Mesenchymal stem cell (in vitro differentiated cells and primary cell): ENCODE data around the gene ORAI2.

Experiments
- DNase-seq: peaks from one replicate; pipeline ENCODE4 v3.0.0-alpha.2; 2013
- H2AFZ ChIP-seq: one replicate; pipeline ENCODE4 v1.6.1; 2013; ENCODE audit warnings: low read depth, mild to moderate bottlenecking, control low read depth, inconsistent platforms, low read length, moderate library complexity
- H2AK5ac ChIP-seq: 2 replicates; pipeline ENCODE4 v1.6.1; 2013; ENCODE audit warnings: low read length, moderate library complexity, mild to moderate bottlenecking, inconsistent platforms; ENCODE audit not compliant: severe bottlenecking
- H2BK120ac ChIP-seq: one replicate; pipeline ENCODE4 v1.6.1; 2013; ENCODE audit warnings: low read depth, mild to moderate bottlenecking, inconsistent platforms, low read length, moderate library complexity
- H2BK12ac ChIP-seq, 2 experiments: one replicate each; pipeline ENCODE4 v1.6.1; 2013; ENCODE audit warnings: inconsistent platforms in 2 of 2, low read length in 2 of 2, mild to moderate bottlenecking in 2 of 2, moderate library complexity in 2 of 2, control low read depth in 1 of 2
- H2BK15ac ChIP-seq: one replicate; pipeline ENCODE4 v1.6.1; 2013; ENCODE audit warnings: mild to moderate bottlenecking, low read depth, inconsistent platforms; ENCODE audit not compliant: poor library complexity, severe bottlenecking
- H2BK5ac ChIP-seq: 2 replicates; pipeline ENCODE4 v1.6.1; 2013; ENCODE audit warnings: low read depth, mild to moderate bottlenecking, low read length, control low read depth, inconsistent platforms; ENCODE audit not compliant: poor library complexity, severe bottlenecking
- H3K14ac ChIP-seq, 2 experiments: one replicate each; pipeline ENCODE4 v1.6.1; 2013; ENCODE audit warnings: inconsistent platforms in 2 of 2, low read length in 2 of 2, control low read depth in 1 of 2, mild to moderate bottlenecking in 1 of 2, moderate library complexity in 1 of 2
- H3K18ac ChIP-seq, 2 experiments: one replicate each; pipeline ENCODE4 v1.6.1; 2013; ENCODE audit warnings: inconsistent platforms in 2 of 2, low read length in 2 of 2, control low read depth in 1 of 2, low read depth in 1 of 2, mild to moderate bottlenecking in 1 of 2
- H3K23ac ChIP-seq, 2 experiments: one replicate each; pipeline ENCODE4 v1.6.1; 2013; ENCODE audit warnings: inconsistent platforms in 2 of 2, low read length in 2 of 2, mild to moderate bottlenecking in 2 of 2, moderate library complexity in 2 of 2, control low read depth in 1 of 2
- H3K27ac ChIP-seq: 2 replicates; pipeline ENCODE4 v1.5.1; 2013; ENCODE audit warnings: mild to moderate bottlenecking, moderate library complexity, low read length, control low read depth, inconsistent platforms; ENCODE audit not compliant: poor library complexity, severe bottlenecking
- H3K27me3 ChIP-seq, 2 experiments: 2 replicates each; pipeline versions ENCODE4 v1.6.1 to v1.7.0; 2013; ENCODE audit warnings: low read length in 2 of 2, mild to moderate bottlenecking in 2 of 2, moderate library complexity in 2 of 2, control low read depth in 1 of 2, inconsistent platforms in 1 of 2; ENCODE audit not compliant: control insufficient read depth in 1 of 2, insufficient read depth in 1 of 2
- H3K36me3 ChIP-seq, 2 experiments: 2 replicates each; pipeline versions ENCODE4 v1.6.1 to v1.7.0; 2013; ENCODE audit warnings: low read length in 2 of 2, control low read depth in 1 of 2, inconsistent platforms in 1 of 2, low read depth in 1 of 2, mild to moderate bottlenecking in 1 of 2; ENCODE audit not compliant: insufficient read depth in 2 of 2, control insufficient read depth in 1 of 2
- H3K4ac ChIP-seq, 2 experiments: one replicate each; pipeline ENCODE4 v1.6.1; 2013; ENCODE audit warnings: inconsistent platforms in 2 of 2, low read length in 2 of 2, mild to moderate bottlenecking in 2 of 2, moderate library complexity in 2 of 2, control low read depth in 1 of 2, low read depth in 1 of 2
- H3K4me1 ChIP-seq: 2 replicates; pipeline ENCODE4 v1.6.1; 2013; ENCODE audit warnings: low read depth, low read length, control low read depth; ENCODE audit not compliant: control insufficient read depth, insufficient read depth
- H3K4me2 ChIP-seq: 2 replicates; pipeline ENCODE4 v1.6.1; 2013; ENCODE audit warnings: low read length, mild to moderate bottlenecking, inconsistent platforms; ENCODE audit not compliant: poor library complexity, severe bottlenecking
- H3K4me3 ChIP-seq, 2 experiments: 2 replicates each; pipeline versions ENCODE4 v1.5.1 to v1.7.0; 2013; ENCODE audit warnings: low read length in 2 of 2, mild to moderate bottlenecking in 2 of 2, control low read depth in 1 of 2, low read depth in 1 of 2; ENCODE audit not compliant: insufficient read depth in 1 of 2
- H3K79me1 ChIP-seq: replicated peaks from 2 replicates; pipeline ENCODE4 v1.6.1; 2013; ENCODE audit warnings: mild to moderate bottlenecking, control low read depth, low read length, inconsistent platforms; ENCODE audit not compliant: poor library complexity, severe bottlenecking
- H3K9ac ChIP-seq: 2 replicates; pipeline ENCODE4 v1.7.0; 2013; ENCODE audit warnings: mild to moderate bottlenecking, low read length, moderate library complexity
- H3K9me3 ChIP-seq: 2 replicates; pipeline ENCODE4 v1.7.0; 2013; ENCODE audit warnings: mild to moderate bottlenecking, low read length; ENCODE audit not compliant: control insufficient read depth
- H4K8ac ChIP-seq: one replicate; pipeline ENCODE4 v1.6.1; 2013; ENCODE audit warnings: inconsistent platforms, mild to moderate bottlenecking, low read length, moderate library complexity
- H4K91ac ChIP-seq: one replicate; pipeline ENCODE4 v1.6.1; 2013; ENCODE audit warnings: mild to moderate bottlenecking, low read length, inconsistent platforms
- WGBS: methylation state at CpG from one replicate; pipeline ENCODE4 v1.1.7; 2013; ENCODE audit warnings: mixed read lengths; 5-methylcytosine and 5-hydroxymethylcytosine counted together

Gene ORAI2

GRCh38 chr7:102417105-102417504, 16.3 kb upstream of the ORAI2 start:
- Histone ChIP-seq H2BK12ac (no peak overlapping the region), H3K27me3 (no peaks in the 10 kb centered on the region), H2BK15ac (no peak overlapping the region), H4K91ac (no peak overlapping the region), H3K4me2 (no peak overlapping the region), H3K14ac (no peak overlapping the region), H3K18ac (no peak overlapping the region), H2AK5ac (no peak overlapping the region), H2BK5ac (no peak overlapping the region), H3K36me3 (peaks cover 57 to 84% of the 10 kb centered on the region in 2 experiments), H3K9me3 (no peaks in the 10 kb centered on the region), H2BK120ac (no peak overlapping the region), H3K4ac (no peak overlapping the region), H3K4me3 (no peak overlapping the region), H2AFZ (no peak overlapping the region), H3K4me1 (no peaks in the 10 kb centered on the region), H3K9ac (no peak overlapping the region), H3K23ac (no peak overlapping the region), H3K79me1 (peaks cover 33% of the 10 kb centered on the region), H3K27ac (no peak overlapping the region), H4K8ac (no peak overlapping the region)
- DNase-seq: no peak
- 100% methylated on average over 2 of the region's 3 CpGs for WGBS

- DNase-seq: no peak
- Histone ChIP-seq H3K4me2 (no peak overlapping the region), H3K4me1 (no peaks in the 10 kb centered on the region), H2BK120ac (no peak overlapping the region), H3K36me3 (peaks cover 49 to 81% of the 10 kb centered on the region in 2 experiments), H3K9ac (no peak overlapping the region), H3K79me1 (peaks cover 25% of the 10 kb centered on the region), H2AK5ac (no peak overlapping the region), H3K14ac (no peak overlapping the region), H2BK12ac (no peak overlapping the region), H2AFZ (no peak overlapping the region), H4K8ac (no peak overlapping the region), H3K23ac (no peak overlapping the region), H2BK5ac (no peak overlapping the region), H3K18ac (no peak overlapping the region), H3K4me3 (no peak overlapping the region), H3K27me3 (no peaks in the 10 kb centered on the region), H3K9me3 (no peaks in the 10 kb centered on the region), H3K4ac (no peak overlapping the region), H4K91ac (no peak overlapping the region), H3K27ac (no peak overlapping the region), H2BK15ac (no peak overlapping the region)
- 95% methylated on average over 5 of the region's 5 CpGs for WGBS
Measured at GRCh38 chr7:102418592-102418991, 14.8 kb upstream of the ORAI2 start.

GRCh38 chr7:102421706-102422240, 11.6 kb upstream of the ORAI2 start:
- no peaks in the 10 kb centered on the region for H3K27me3 ChIP-seq
- H3K4ac ChIP-seq: no peak overlapping the region
- H3K79me1 ChIP-seq: peaks cover 18% of the 10 kb centered on the region
- H3K9me3 ChIP-seq: no peaks in the 10 kb centered on the region
- no peak overlapping the region for H2BK120ac ChIP-seq
- no peak overlapping the region for H3K4me3 ChIP-seq
- no peak overlapping the region for H2BK5ac ChIP-seq
- H3K14ac ChIP-seq: no peak overlapping the region
- H2BK12ac ChIP-seq: no peak overlapping the region
- H4K8ac ChIP-seq: no peak overlapping the region
- no peak overlapping the region for H3K18ac ChIP-seq
- H3K23ac ChIP-seq: no peak overlapping the region
- 98% methylated on average over 8 of the region's 10 CpGs for WGBS
- no peak overlapping the region for H3K9ac ChIP-seq
- no peak overlapping the region for H2AFZ ChIP-seq
- peaks cover 56 to 76% of the 10 kb centered on the region in 2 experiments for H3K36me3 ChIP-seq
- H3K4me2 ChIP-seq: no peak overlapping the region
- H3K4me1 ChIP-seq: peaks cover 16% of the 10 kb centered on the region
- no peak overlapping the region for H2BK15ac ChIP-seq
- DNase-seq: no peak
- H4K91ac ChIP-seq: no peak overlapping the region
- no peak overlapping the region for H2AK5ac ChIP-seq
- no peak overlapping the region for H3K27ac ChIP-seq

GRCh38 chr7:102424129-102424551, 9.2 kb upstream of the ORAI2 start:
- H2BK15ac ChIP-seq: no peak overlapping the region
- no peak for DNase-seq
- H2AFZ ChIP-seq: no peak overlapping the region
- H3K36me3 ChIP-seq: peaks cover 51 to 72% of the 10 kb centered on the region in 2 experiments
- H3K9ac ChIP-seq: no peak overlapping the region
- H3K14ac ChIP-seq: no peak overlapping the region
- peaks cover 9% of the 10 kb centered on the region for H3K79me1 ChIP-seq
- H2BK5ac ChIP-seq: no peak overlapping the region
- no peak overlapping the region for H3K27ac ChIP-seq
- no peak overlapping the region for H2BK120ac ChIP-seq
- no peak overlapping the region for H3K18ac ChIP-seq
- no peak overlapping the region for H3K4me3 ChIP-seq
- no peak overlapping the region for H4K8ac ChIP-seq
- 85% methylated on average over 9 of the region's 12 CpGs for WGBS
- no peaks in the 10 kb centered on the region for H3K9me3 ChIP-seq
- no peak overlapping the region for H4K91ac ChIP-seq
- H3K23ac ChIP-seq: no peak overlapping the region
- peaks cover 17% of the 10 kb centered on the region for H3K4me1 ChIP-seq
- no peak overlapping the region for H3K4ac ChIP-seq
- no peak overlapping the region for H3K4me2 ChIP-seq
- no peak overlapping the region for H2BK12ac ChIP-seq
- no peak overlapping the region for H2AK5ac ChIP-seq
- no peaks in the 10 kb centered on the region for H3K27me3 ChIP-seq
